Embryonic facial prominence (tissue), 1 donor: Measurements from ENCODE around the gene KLHL42.
"Not testable (repeated sequence)": the region's sequence is repeated elsewhere in the genome, so short reads cannot be mapped to it uniquely, and the experiment has no call there.

Experiments
- DNase-seq: peaks from one replicate; pipeline ENCODE4 v3.0.0-alpha.2; 2016; ENCODE audit errors: extremely low spot score

The KLHL42 gene

GRCh38 chr12:27817766-27818165 is 37.7 kb downstream of the KLHL42 start:
- DNase-seq: no peak

- no peak for DNase-seq
Observed at GRCh38 chr12:27818401-27818918, 38.4 kb downstream of the KLHL42 start.

- DNase-seq: no peak
Observed at GRCh38 chr12:27820564-27820963, 40.5 kb downstream of the KLHL42 start.

- peak; percentile 45 for DNase-seq
Observed at GRCh38 chr12:27821259-27821973, 41.4 kb downstream of the KLHL42 start.

GRCh38 chr12:27822076-27822712 is 42.2 kb downstream of the KLHL42 start:
- no peak for DNase-seq

GRCh38 chr12:27823038-27823437 is 43.0 kb downstream of the KLHL42 start:
- DNase-seq: no peak

GRCh38 chr12:27824126-27824842 is 44.3 kb downstream of the KLHL42 start:
- no peak for DNase-seq

- DNase-seq: no peak
Observed at GRCh38 chr12:27826076-27826475, 46.0 kb downstream of the KLHL42 start.

GRCh38 chr12:27828196-27828595 is 48.2 kb downstream of the KLHL42 start:
- DNase-seq: no peak

- no peak for DNase-seq
Observed at GRCh38 chr12:27838543-27839185, 58.6 kb downstream of the KLHL42 start.

GRCh38 chr12:27840229-27840999 is 60.4 kb downstream of the KLHL42 start:
- no peak for DNase-seq

GRCh38 chr12:27841392-27841882 is 61.4 kb downstream of the KLHL42 start:
- no peak for DNase-seq

- peak; percentile 85 for DNase-seq
Observed at GRCh38 chr12:27843714-27844245, 63.7 kb downstream of the KLHL42 start.

- DNase-seq: no peak
Observed at GRCh38 chr12:27844366-27845090, 64.5 kb downstream of the KLHL42 start.

GRCh38 chr12:27845187-27845586 is 65.2 kb downstream of the KLHL42 start:
- no peak for DNase-seq

GRCh38 chr12:27845706-27846105 is 65.7 kb downstream of the KLHL42 start:
- not testable (repeated sequence) for DNase-seq

GRCh38 chr12:27847293-27847692 is 67.3 kb downstream of the KLHL42 start:
- DNase-seq: not testable (repeated sequence)

GRCh38 chr12:27851311-27851710 is 71.3 kb downstream of the KLHL42 start:
- no peak for DNase-seq

- no peak for DNase-seq
Observed at GRCh38 chr12:27852117-27852516, 72.1 kb downstream of the KLHL42 start.
